ENCODE measurements around the gene MRPL55.

DNA sequence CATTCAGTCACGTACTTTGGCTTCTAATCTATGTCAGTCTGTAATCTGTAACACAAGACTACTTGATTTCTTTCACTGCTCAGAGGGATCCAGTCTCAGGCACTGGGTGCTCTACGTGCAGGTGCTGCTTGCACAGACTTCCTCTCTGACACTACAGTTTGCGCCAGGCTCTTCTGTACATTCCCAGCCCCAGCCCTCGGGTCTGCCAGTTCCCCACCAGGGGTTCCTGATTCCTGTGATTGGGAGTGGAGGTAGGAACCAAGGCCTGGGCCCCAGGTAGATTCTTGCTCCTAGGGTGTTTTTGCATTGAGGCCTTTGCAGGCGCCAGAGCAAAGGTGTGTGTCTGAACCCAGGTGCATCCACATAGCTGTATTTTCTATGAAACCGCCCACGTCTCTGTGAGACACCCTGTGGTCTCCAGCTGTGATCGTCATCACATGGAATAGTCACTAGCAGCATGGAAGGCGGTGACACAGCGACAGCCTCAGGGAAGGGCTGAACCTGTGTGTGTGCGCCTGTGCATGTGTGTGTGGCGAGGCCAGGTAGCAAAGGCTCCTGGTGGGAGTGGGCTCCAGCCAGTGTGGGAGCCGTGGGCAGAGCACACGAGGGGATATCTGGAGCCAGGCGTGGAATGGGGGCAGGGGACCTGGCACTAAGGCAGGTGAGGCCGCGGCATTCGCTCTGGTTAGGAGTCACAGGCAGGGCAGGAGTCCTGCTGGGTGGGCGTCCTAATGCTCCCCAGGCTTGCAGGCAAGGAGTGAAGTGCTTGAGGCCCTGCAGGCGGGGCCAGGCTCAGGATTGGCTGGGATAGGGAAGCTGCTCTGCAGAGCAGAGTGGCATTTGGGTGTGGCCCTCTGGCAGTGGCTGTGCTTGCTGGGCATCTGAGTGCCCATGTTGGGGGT lies 45.8 kb upstream of the MRPL55 start:
- TF ChIP-seq, protein P1, sequence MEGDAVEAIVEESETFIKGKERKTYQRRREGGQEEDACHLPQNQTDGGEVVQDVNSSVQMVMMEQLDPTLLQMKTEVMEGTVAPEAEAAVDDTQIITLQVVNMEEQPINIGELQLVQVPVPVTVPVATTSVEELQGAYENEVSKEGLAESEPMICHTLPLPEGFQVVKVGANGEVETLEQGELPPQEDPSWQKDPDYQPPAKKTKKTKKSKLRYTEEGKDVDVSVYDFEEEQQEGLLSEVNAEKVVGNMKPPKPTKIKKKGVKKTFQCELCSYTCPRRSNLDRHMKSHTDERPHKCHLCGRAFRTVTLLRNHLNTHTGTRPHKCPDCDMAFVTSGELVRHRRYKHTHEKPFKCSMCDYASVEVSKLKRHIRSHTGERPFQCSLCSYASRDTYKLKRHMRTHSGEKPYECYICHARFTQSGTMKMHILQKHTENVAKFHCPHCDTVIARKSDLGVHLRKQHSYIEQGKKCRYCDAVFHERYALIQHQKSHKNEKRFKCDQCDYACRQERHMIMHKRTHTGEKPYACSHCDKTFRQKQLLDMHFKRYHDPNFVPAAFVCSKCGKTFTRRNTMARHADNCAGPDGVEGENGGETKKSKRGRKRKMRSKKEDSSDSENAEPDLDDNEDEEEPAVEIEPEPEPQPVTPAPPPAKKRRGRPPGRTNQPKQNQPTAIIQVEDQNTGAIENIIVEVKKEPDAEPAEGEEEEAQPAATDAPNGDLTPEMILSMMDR (IDR thresholded peaks at IDR 0.05; ENCODE audit: low read length): no peak
- no peak for TF ChIP-seq EZH2 (IDR thresholded peaks at IDR 0.05; ENCODE audit: borderline replicate concordance, low read length)

All from OCI-LY1 (cell line).